Measurements from ENCODE around the gene EFL1. TPM values are rescaled to one million over a fixed set of nuclear protein-coding genes. Genes with fewer than 3 reads are reported as not detected.

EFL1 gene
- total and polyA plus RNA-seq, 9 of the 15 experiments (the other 6 are each of a cell fraction or from before 2014, with no cell fraction given): 4.8 to 32.5 (median 16.9) TPM

- TF ChIP-seq SIRT6 (IDR thresholded peaks at IDR 0.05; ENCODE audit: low read depth, low read length) (no peak), NCOA4 (IDR thresholded peaks at IDR 0.05; ENCODE audit: partially characterized antibody) (no peak), NR3C1 (CRISPR knock-in tag; IDR thresholded peaks at IDR 0.05) (no peak), ZNF24 (IDR thresholded peaks at IDR 0.05) (no peak), XRCC5 (IDR thresholded peaks at IDR 0.05; ENCODE audit: low read depth, low read length) (no peak), SFPQ (IDR thresholded peaks at IDR 0.05; ENCODE audit: low read depth, low read length) (no peak), CHCHD3 (CRISPR knock-in tag; IDR thresholded peaks at IDR 0.05) (no peak), NBN (IDR thresholded peaks at IDR 0.05; ENCODE audit: low read depth) (no peak), ILF3 (IDR thresholded peaks at IDR 0.05; ENCODE audit: borderline replicate concordance) (no peak), ZNF507 (tag; conservative IDR thresholded peaks at IDR 0.05) (no peak), KLF13 (tag; IDR thresholded peaks at IDR 0.05; ENCODE audit: borderline replicate concordance, low read depth) (peak; percentile 89; the same call in 1 of the 2 replicates), SREBF1 (IDR thresholded peaks at IDR 0.05; ENCODE audit: borderline replicate concordance, low read depth, low read length) (no peak), TRIM24 (IDR thresholded peaks at IDR 0.05) (no peak), ELF1 (tag; IDR thresholded peaks at IDR 0.05) (no peak), JUN (IDR thresholded peaks at IDR 0.05; ENCODE audit: borderline replicate concordance, low read depth, low read length) (no peak), JUN (CRISPR knock-in tag; IDR thresholded peaks at IDR 0.05; ENCODE audit: borderline replicate concordance) (no peak), RB1 (IDR thresholded peaks at IDR 0.05; ENCODE audit: low read depth) (peak; percentile 74), ZNF57 (CRISPR knock-in tag; IDR thresholded peaks at IDR 0.05) (no peak), ZKSCAN1 (IDR thresholded peaks at IDR 0.05; ENCODE audit: low read depth, low read length) (no peak), SNRNP70 (optimal IDR thresholded peaks at IDR 0.05; ENCODE audit: low read depth, low read length) (no peak), ADNP (tag; IDR thresholded peaks at IDR 0.05) (no peak), ZBTB33 (CRISPR knock-in tag; IDR thresholded peaks at IDR 0.05) (no peak), SMARCE1 (IDR thresholded peaks at IDR 0.05) (no peak)
- TF ChIP-seq, protein P1, sequence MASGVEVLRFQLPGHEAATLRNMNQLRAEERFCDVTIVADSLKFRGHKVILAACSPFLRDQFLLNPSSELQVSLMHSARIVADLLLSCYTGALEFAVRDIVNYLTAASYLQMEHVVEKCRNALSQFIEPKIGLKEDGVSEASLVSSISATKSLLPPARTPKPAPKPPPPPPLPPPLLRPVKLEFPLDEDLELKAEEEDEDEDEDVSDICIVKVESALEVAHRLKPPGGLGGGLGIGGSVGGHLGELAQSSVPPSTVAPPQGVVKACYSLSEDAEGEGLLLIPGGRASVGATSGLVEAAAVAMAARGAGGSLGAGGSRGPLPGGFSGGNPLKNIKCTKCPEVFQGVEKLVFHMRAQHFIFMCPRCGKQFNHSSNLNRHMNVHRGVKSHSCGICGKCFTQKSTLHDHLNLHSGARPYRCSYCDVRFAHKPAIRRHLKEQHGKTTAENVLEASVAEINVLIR (CRISPR knock-in tag; IDR thresholded peaks at IDR 0.05): peak; percentile 55; the same call in 1 of the 2 replicates
- TF ChIP-seq, protein P2, sequence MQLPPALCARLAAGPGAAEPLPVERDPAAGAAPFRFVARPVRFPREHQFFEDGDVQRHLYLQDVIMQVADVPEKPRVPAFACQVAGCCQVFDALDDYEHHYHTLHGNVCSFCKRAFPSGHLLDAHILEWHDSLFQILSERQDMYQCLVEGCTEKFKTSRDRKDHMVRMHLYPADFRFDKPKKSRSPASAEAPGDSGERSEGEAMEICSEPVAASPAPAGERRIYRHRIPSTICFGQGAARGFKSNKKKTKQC (CRISPR knock-in tag; IDR thresholded peaks at IDR 0.05): no peak
Measured at GRCh38 chr15:82262422-82263026, at the start of gene EFL1, which contains the start of gene SAXO2 (continued).

Data from K562 (cell line).